Measurements from ENCODE around the gene MRC1. TPM values are rescaled to one million over a fixed set of nuclear protein-coding genes. Genes with fewer than 3 reads are reported as not detected.

The MRC1 gene
- total RNA-seq, 1 donor from 2014 or later = not detected

DNA sequence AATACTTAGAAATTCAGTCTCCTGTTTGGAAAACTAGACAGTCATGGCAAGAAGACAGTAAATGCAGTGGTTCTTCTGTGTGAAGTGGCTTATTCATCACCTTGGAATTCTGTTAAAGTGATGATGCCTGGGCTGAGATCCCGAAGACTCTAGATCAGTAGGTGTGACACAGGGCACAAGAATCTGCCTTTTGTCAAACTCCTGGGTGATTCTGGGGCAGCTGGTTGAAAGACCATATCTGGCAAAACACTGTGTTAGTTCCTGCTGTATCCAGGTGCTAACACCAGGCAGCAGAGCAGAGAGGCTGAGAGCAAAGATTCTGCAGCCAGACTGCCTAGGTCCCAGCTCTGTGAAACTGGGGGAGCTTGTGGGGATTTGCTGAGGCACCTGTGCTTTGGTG, 26.5 kb downstream of the MRC1 start:
- intact Hi-C loops (cut with micrococcal nuclease) = no loop called here
- H3K4me1 Mint-ChIP-seq (ENCODE audit: low read depth) = no peaks in the 10 kb centered on the region
- H3K9me3 Mint-ChIP-seq = no peaks in the 10 kb centered on the region
- peaks cover 4% of the 10 kb centered on the region for H3K27me3 Mint-ChIP-seq (ENCODE audit: insufficient read depth)
- DNase-seq (ENCODE audit: low spot score) = no peak
- no peak overlapping the region for H3K27ac Mint-ChIP-seq
- H3K4me3 Mint-ChIP-seq = no peak overlapping the region
- H3K36me3 Mint-ChIP-seq (ENCODE audit: low read depth) = no peaks in the 10 kb centered on the region

DNA sequence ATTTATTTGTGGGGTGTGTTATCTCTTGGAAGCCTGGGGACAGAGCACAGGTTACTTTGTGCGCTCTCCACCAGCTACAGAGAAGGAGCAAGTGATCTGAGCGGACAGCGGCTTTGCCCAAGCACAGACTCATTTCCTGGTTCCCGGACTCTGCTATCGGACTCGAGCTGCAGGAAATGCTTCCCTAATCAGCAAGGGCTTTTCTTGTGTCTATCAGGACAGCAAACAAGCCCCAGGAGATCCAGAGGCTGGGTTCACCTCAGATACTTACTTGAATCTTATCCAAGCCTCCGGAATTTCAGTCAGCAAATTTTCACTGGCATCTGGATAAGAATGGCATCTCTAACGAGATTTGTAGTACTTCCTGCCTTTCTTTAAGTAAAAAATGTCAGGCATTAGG, 27.8 kb downstream of the MRC1 start:
- no peak for DNase-seq (ENCODE audit: low spot score)
- no peaks in the 10 kb centered on the region for H3K4me1 Mint-ChIP-seq (ENCODE audit: low read depth)
- H3K36me3 Mint-ChIP-seq (ENCODE audit: low read depth) = no peaks in the 10 kb centered on the region
- intact Hi-C loops (cut with micrococcal nuclease) = no loop called here
- no peaks in the 10 kb centered on the region for H3K9me3 Mint-ChIP-seq
- no peak overlapping the region for H3K4me3 Mint-ChIP-seq
- H3K27ac Mint-ChIP-seq = no peak overlapping the region
- peaks cover 4% of the 10 kb centered on the region for H3K27me3 Mint-ChIP-seq (ENCODE audit: insufficient read depth)

DNA sequence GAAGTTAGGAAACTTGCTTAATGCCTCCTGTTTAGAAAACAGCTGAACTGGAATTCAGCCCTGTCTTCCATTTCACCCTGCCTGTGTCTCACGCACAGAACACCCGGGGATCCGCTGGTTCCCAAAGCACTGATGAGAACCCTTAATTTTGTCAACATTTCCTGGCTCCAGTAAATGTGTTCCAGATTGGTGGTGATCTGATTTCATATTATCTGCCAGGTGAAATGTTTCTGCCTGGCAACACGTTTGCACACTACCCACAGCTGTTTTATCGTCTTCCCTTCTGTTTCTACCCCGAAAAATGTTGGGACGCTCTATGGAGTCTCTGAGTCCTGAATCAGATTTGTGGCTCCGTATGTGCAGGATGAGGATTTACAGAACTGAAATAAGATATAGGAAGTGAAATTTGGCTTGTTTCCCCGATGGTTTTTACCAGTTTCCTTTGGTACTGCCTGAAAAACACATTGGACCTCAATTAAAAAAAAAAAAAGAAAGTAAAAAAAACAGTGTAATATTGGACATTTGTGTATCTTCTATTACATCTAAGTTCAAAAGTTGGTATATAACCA, 29.0 kb downstream of the MRC1 start:
- Mint-ChIP-seq H3K4me3 (no peak overlapping the region), H3K27me3 (ENCODE audit: insufficient read depth) (peaks cover 4% of the 10 kb centered on the region), H3K36me3 (ENCODE audit: low read depth) (no peaks in the 10 kb centered on the region), H3K4me1 (ENCODE audit: low read depth) (no peaks in the 10 kb centered on the region), H3K9me3 (no peaks in the 10 kb centered on the region), H3K27ac (no peak overlapping the region)
- DNase-seq (ENCODE audit: low spot score) = no peak
- intact Hi-C loops (cut with micrococcal nuclease) = no loop called here

DNA sequence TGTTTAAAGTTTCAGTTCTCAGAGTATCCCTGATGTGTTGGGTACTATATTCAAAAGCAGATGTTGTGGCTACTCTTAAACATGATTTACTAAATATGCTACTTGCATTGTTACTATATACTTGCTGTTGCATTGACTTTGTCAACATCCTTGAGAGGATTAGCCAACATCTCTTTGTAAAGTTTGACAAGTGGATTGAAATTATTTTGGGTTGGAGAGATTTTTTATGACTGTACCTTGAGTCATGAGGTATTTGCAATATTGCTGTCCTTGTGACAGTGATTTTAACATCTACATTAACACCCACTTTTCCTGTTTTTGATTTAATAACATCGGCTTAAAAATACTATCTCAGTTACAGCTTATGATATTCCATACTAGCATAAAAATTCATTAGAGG, 31.9 kb downstream of the MRC1 start:
- H3K9me3 Mint-ChIP-seq = no peaks in the 10 kb centered on the region
- H3K27me3 Mint-ChIP-seq (ENCODE audit: insufficient read depth) = peaks cover 4% of the 10 kb centered on the region
- no peak overlapping the region for H3K27ac Mint-ChIP-seq
- DNase-seq (ENCODE audit: low spot score) = no peak
- H3K36me3 Mint-ChIP-seq (ENCODE audit: low read depth) = no peaks in the 10 kb centered on the region
- H3K4me3 Mint-ChIP-seq = no peak overlapping the region
- no peaks in the 10 kb centered on the region for H3K4me1 Mint-ChIP-seq (ENCODE audit: low read depth)
- intact Hi-C loops (cut with micrococcal nuclease) = no loop called here

DNA sequence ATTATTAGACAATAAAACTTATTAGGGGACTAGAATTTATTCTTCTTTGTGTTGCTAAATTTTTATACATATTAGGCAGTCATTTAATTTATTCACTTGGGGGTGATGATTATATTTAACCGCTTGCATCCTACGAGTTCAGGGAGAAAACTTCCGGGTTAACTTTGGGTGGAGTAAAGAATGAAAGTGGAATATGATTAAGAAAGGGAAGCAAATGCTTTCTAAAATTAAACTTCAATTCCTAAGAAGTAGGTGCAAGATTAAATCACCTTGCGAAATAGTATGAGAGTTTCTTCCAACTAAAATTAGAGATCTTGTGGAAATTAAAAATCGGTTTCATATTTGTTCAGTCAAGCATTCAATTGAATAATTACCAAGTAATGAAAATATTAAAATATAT, 33.5 kb downstream of the MRC1 start:
- Mint-ChIP-seq H3K27me3 (ENCODE audit: insufficient read depth) (peaks cover 4% of the 10 kb centered on the region), H3K36me3 (ENCODE audit: low read depth) (no peaks in the 10 kb centered on the region), H3K27ac (no peak overlapping the region), H3K4me3 (no peak overlapping the region), H3K4me1 (ENCODE audit: low read depth) (no peaks in the 10 kb centered on the region), H3K9me3 (no peaks in the 10 kb centered on the region)
- DNase-seq (ENCODE audit: low spot score) = no peak
- intact Hi-C loops (cut with micrococcal nuclease) = no loop called here

DNA sequence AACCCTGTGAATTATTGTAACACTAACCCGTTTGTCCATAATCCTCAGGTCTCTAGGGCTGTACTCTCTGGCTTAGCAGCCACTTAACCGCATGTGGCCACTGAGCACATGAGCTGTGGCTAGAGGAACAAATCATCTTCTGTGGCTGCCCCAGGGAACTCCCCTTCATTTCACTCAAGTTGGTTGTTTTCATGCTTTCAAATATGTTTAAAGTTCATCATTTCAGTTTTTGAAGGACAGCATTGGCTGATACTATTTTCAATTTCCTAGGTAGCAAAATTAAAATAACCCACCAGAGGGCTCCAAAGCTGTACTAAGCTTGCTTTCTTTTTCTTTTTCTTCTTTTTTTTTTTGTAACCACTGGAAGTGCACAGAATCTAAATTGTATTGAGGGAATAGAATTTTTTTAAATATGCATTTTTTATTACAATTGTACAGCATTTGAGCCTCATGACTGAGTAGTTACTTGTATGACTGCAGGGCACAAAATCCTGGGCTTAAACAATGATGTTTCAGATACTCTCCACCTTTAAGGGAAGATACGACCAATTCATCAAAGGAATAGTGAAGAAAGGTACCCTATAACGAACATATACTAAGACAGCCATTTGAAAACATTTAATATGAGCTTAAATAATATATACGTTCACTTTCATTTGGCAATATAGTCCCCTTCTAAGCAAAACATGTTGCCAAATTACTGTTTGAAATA, 38.6 kb downstream of the MRC1 start:
- intact Hi-C loops (cut with micrococcal nuclease) = no loop called here
- Mint-ChIP-seq H3K9me3 (no peaks in the 10 kb centered on the region), H3K36me3 (ENCODE audit: low read depth) (no peaks in the 10 kb centered on the region), H3K4me3 (no peak overlapping the region), H3K4me1 (ENCODE audit: low read depth) (no peaks in the 10 kb centered on the region), H3K27me3 (ENCODE audit: insufficient read depth) (peaks cover 3% of the 10 kb centered on the region), H3K27ac (no peak overlapping the region)
- no peak for DNase-seq (ENCODE audit: low spot score)

DNA sequence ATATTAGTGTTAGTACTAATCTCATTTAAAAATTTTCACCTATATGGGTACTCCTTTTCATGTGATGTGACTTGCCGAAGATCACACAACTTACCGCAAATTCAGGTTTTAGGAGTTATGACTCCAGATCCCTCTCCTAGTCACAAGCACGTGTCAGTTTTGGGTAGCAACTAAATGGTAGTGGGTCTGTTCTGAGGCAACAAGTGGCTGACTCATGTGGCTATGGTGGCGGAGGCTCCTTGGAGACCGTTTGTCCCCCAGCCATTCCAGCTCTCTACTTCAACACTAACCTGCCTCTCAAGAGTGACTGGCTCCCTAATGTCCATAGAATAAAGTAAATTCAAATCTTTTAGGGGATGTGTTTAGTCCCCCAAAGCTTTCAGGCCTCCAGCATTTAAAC, 39.5 kb downstream of the MRC1 start:
- no peak overlapping the region for H3K4me3 Mint-ChIP-seq
- intact Hi-C loops (cut with micrococcal nuclease) = no loop called here
- no peaks in the 10 kb centered on the region for H3K4me1 Mint-ChIP-seq (ENCODE audit: low read depth)
- peaks cover 3% of the 10 kb centered on the region for H3K27me3 Mint-ChIP-seq (ENCODE audit: insufficient read depth)
- H3K9me3 Mint-ChIP-seq = no peaks in the 10 kb centered on the region
- no peaks in the 10 kb centered on the region for H3K36me3 Mint-ChIP-seq (ENCODE audit: low read depth)
- DNase-seq (ENCODE audit: low spot score) = no peak
- no peak overlapping the region for H3K27ac Mint-ChIP-seq

DNA sequence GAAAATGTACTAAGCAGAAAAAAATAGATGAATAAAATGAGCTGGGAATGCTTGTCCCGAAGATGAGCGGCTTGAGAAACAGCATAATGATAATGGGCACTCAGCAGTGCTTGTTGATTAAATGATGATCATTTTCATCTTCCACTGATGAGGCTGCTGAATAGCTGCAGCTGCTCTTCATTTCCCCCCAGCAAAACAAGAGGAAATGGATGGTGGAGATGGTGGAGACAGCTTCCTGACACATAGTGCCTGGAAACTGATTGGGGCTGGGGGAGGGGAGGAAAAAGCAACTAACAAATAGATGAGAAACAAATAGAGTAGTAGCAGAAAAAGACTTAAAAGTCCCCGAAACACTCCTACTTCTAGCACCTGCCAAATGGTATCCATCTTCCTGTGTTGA, 41.4 kb downstream of the MRC1 start:
- intact Hi-C loops (cut with micrococcal nuclease) = no loop called here
- H3K4me1 Mint-ChIP-seq (ENCODE audit: low read depth) = no peaks in the 10 kb centered on the region
- no peak for DNase-seq (ENCODE audit: low spot score)
- H3K27ac Mint-ChIP-seq = no peak overlapping the region
- no peaks in the 10 kb centered on the region for H3K36me3 Mint-ChIP-seq (ENCODE audit: low read depth)
- no peaks in the 10 kb centered on the region for H3K9me3 Mint-ChIP-seq
- peaks cover 3% of the 10 kb centered on the region for H3K27me3 Mint-ChIP-seq (ENCODE audit: insufficient read depth)
- no peak overlapping the region for H3K4me3 Mint-ChIP-seq

DNA sequence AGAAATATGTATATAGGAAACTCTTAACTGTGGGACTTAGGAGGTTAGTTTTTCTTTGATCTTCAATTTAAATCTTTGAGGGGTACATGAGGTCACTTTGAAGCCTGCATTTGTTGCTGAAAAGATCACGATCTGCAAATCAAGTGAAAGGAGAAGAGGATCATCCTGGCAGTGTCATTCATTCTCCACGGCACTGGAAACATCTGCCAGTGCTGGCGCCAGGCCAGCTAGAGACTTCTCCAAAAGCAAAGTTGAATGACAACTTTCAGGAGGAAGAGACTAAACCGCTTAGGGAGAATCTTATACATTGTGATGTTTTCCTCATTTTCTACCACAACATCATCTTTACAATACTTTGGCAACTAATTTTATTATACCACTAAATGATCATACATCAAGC, 42.5 kb downstream of the MRC1 start:
- H3K27me3 Mint-ChIP-seq (ENCODE audit: insufficient read depth) = peaks cover 3% of the 10 kb centered on the region
- no peaks in the 10 kb centered on the region for H3K4me1 Mint-ChIP-seq (ENCODE audit: low read depth)
- intact Hi-C loops (cut with micrococcal nuclease) = no loop called here

DNA sequence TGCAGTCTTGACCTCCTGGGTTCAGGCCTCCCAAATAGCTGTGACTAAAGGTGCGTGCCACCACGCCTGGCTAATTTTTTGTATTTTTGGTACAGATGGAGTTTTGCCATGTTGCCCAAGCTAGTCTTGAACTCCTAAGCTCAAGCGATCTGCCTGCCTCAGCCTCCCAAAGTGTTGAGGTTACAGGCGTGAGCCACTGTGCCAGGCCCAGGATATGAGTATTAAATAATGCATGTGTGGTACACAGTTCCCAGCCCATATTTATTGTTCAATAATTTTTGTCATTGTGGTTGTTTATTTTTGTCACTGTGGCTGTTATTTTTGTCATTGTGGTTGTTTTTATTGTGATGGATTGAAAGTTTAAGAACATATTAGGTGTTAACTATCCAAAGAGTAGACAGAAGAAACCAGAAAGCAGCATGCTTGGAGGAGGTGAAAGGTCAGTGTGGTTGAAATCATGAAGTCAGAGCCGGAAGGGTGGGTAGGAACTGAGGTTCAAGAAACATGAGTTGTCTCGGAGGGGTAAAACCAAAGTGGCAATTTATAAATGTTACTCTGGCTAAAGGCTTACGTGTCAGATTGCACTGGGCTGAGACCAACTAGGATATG, 45.0 kb downstream of the MRC1 start:
- intact Hi-C loops (cut with micrococcal nuclease) = no loop called here
- H3K36me3 Mint-ChIP-seq (ENCODE audit: low read depth) = no peaks in the 10 kb centered on the region
- no peak overlapping the region for H3K4me3 Mint-ChIP-seq
- no peak for DNase-seq (ENCODE audit: low spot score)
- no peak overlapping the region for H3K27ac Mint-ChIP-seq
- no peaks in the 10 kb centered on the region for H3K4me1 Mint-ChIP-seq (ENCODE audit: low read depth)
- peaks cover 2% of the 10 kb centered on the region for H3K27me3 Mint-ChIP-seq (ENCODE audit: insufficient read depth)
- no peaks in the 10 kb centered on the region for H3K9me3 Mint-ChIP-seq

More for the DNA sequence above, 42.5 kb downstream of the MRC1 start:
- no peaks in the 10 kb centered on the region for H3K36me3 Mint-ChIP-seq (ENCODE audit: low read depth)
- DNase-seq (ENCODE audit: low spot score) = no peak
- H3K27ac Mint-ChIP-seq = no peak overlapping the region
- H3K9me3 Mint-ChIP-seq = no peaks in the 10 kb centered on the region
- no peak overlapping the region for H3K4me3 Mint-ChIP-seq

DNA sequence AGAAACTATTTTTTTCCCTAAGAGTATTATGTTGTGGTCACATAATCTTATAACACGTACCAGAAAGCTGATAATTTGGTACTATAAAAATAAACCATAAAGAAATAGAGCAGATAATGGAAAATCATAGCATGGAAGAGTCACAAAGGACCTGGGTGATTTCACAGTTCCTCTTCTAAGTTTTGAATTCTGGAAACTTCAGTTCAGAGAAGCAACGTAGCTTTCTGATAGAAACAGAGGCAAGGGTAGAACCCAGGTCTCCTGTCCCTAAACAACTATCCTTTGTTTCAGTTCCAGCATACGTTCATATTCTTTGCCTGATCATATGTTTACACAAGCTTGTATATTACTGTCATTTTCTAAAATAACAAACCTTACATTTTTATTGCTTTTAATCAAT, 47.9 kb downstream of the MRC1 start:
- DNase-seq (ENCODE audit: low spot score) = no peak
- intact Hi-C loops (cut with micrococcal nuclease) = no loop called here
- Mint-ChIP-seq H3K4me3 (no peak overlapping the region), H3K9me3 (no peaks in the 10 kb centered on the region), H3K27me3 (ENCODE audit: insufficient read depth) (peaks cover 2% of the 10 kb centered on the region), H3K4me1 (ENCODE audit: low read depth) (no peaks in the 10 kb centered on the region), H3K36me3 (ENCODE audit: low read depth) (no peaks in the 10 kb centered on the region), H3K27ac (no peak overlapping the region)

DNA sequence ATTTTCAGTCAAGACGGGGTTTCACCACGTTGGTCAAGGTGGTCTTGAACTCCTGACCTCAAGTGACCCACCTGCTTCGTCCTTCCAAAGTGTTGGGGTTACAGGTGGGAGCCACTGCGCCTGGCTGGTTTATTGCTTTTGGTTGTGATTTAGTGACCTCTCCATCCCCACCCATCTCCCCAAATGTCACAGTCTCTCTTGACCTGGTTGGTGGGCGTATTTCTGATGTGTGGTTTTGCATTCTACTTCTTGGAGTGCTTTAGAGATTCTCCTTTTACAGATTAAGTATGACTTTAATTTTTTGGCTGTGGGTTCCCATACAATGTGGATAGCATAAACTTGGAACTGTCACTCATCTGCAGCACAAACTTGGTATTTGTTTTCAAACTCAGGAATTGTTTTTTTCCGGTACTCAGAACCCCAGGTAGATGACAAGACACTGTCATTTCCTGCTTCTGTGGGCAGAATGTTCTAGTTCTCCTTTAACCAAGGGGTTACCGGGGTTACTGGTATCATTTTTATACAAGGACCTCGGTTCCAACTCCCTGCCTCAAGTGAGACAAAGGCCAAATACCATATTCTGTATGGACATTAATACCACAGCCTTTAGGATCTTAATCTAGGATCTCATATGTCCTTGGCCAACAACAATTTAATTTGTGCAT, 50.5 kb downstream of the MRC1 start:
- H3K27ac Mint-ChIP-seq = no peak overlapping the region
- DNase-seq (ENCODE audit: low spot score) = no peak
- no peaks in the 10 kb centered on the region for H3K9me3 Mint-ChIP-seq
- intact Hi-C loops (cut with micrococcal nuclease) = no loop called here
- no peaks in the 10 kb centered on the region for H3K4me1 Mint-ChIP-seq (ENCODE audit: low read depth)
- no peaks in the 10 kb centered on the region for H3K27me3 Mint-ChIP-seq (ENCODE audit: insufficient read depth)
- no peak overlapping the region for H3K4me3 Mint-ChIP-seq
- H3K36me3 Mint-ChIP-seq (ENCODE audit: low read depth) = no peaks in the 10 kb centered on the region

DNA sequence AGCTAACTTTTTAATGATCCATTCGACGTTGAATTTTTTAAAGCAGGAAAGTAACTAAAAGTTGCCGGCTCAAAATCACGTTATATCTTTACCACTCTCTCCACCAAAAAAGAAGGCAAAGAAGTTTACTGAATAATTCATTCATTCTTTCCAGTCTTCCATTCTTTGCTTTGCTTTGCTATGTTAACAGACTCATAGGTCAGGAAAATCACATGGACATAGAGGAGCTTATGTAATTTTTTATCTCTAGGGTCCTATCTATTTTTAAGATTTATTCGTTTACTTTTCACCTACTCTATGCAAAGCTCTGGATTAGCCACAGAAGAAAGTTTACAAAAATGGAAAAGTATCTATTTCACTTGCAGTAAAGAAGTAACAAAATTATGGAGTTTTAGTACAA, 52.6 kb downstream of the MRC1 start:
- intact Hi-C loops (cut with micrococcal nuclease) = no loop called here
- no peaks in the 10 kb centered on the region for H3K27me3 Mint-ChIP-seq (ENCODE audit: insufficient read depth)

More for the DNA sequence above, 52.6 kb downstream of the MRC1 start:
- Mint-ChIP-seq H3K27ac (no peak overlapping the region), H3K4me3 (no peak overlapping the region), H3K36me3 (ENCODE audit: low read depth) (no peaks in the 10 kb centered on the region), H3K4me1 (ENCODE audit: low read depth) (no peaks in the 10 kb centered on the region), H3K9me3 (no peaks in the 10 kb centered on the region)
- no peak for DNase-seq (ENCODE audit: low spot score)
